NCI-H510A (cell line): Measurements from ENCODE around the gene GFM2.
"Not testable (repeated sequence)": the region's sequence is repeated elsewhere in the genome, so short reads cannot be mapped to it uniquely, and the experiment has no call there.

Experiments used
- DNase-seq: peaks from one replicate; lab custom pipeline; 2025; lab: John Stamatoyannopoulos, UW

GFM2 gene

DNA sequence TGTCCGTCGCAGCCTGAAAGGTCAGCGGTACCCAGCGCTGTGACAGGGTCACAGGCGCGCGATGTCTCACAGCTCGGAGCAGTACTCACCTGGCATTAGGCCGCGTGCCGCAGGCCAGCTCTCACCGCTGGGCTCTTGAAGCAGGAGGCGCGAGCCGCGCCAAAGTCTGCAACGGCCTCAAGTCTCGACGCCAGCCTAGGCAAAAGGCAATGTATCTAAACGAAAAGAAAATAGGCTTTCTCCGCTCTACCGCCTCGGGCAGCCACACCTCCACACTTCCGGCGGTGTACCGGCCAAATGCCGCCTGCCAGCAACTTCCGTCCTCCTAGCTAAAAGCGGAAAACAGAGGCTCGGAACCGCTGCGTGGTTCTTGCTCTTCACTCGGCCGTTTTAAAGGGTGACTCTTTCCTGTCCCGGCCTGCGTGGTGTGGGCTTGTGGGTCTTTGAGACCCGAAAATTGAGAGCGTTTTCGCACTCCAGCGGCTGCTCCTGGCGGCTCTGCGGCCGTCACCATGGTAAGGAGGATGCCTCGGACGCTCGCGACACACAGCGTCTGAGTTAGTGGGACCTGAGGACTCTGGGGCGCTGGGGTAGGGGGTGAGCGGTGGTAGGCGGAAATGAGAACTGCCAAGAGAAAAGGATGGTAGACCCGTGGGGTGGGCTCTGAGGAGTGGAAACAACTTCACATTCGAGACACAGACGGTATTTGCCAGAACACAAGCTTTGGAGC lies at the start of gene GFM2, which contains the start of gene NSA2:
Gene GFM2 (minus strand): TSS at position 269 of the 730 bp plus-strand sequence. CDS start 3,375 bp downstream, outside the sequence.
Gene NSA2 (plus strand): TSS at position 401 of the 730 bp plus-strand sequence. CDS start 112 bp downstream, at position 513.
- peak; percentile 67 for DNase-seq

DNA sequence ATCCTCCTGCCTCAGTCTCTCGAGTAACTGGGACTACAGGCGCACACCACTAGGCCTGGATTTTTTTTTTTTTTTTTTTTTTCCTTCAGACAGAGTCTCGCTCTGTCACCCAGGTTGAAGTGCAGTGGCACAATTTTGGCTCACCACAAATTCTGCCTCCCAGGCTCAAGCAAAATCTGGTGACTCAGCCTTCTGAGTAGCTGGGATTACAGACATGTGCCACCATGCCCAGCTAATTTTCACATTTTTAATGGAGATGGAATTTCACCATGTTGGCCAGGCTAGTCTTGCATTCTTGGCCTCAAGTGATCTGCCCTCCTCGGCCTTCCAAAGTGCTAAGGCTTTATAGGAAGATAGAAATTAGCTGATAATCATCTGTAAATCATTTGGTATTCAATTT lies 44.0 kb upstream of the GFM2 start:
- no peak for DNase-seq

GRCh38 chr5:74801941-74802340 lies 35.0 kb upstream of the GFM2 start:
- no peak for DNase-seq

DNA sequence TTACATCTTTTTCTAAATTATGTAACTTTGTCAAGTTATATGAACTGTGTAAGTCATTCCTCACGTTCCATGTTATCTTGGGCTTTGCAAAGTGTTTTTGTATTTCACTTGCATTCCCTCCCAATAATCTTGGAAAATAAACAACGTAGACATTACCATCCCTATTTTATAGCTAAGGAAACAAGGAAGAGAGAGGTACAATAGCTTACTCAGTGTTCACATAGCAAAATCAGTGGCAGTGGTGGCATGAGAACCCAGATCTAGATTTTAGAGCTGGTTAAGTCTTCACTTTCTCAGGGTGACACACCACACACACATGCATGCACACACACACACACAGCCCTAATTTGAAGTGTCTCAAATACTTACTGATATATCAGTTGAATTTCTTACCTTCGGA lies 34.3 kb upstream of the GFM2 start:
- no peak for DNase-seq

DNA sequence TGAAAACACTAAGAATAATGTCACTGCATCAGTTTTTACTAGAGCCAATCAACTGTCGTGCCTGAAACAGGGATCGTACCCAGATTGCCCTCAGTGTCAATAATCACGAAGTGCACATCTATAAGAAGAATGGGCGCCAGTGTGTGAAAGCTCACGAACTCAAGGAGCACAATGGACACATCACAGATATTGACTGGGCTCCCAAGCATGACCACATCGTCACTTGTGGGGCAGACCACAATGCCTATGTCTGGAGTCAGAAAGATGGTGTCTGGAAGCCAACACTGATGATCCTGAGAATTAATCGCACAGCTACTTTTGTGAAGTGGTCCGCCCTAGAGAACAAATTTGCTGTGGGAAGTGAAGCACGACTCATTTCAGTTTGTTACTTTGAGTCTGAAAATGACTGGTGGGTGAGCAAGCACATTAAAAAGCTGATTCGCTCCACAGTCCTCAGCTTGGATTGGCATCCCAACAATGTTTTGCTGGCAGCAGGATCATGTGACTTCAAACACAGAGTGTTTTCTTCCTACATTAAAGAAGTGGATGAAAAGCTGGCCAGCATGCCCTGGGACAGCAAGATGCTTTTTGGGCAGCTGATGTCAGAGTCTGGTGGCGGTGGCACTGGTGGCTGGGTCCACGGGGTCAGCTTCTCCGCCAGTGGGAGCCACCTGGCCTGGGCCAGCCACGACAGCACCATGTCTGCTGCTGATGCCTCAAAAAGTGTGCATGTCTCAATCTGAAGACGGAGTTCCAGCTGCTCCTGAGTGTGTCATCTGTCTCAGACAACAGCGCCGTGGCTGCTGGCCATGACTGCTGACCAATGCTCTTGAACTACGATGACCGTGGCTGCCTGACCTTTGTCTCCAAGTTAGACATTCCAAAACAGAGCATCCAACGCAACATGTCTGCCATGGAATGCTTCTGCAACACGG lies 32.3 kb upstream of the GFM2 start:
- DNase-seq = no peak

GRCh38 chr5:74791669-74792068 lies 24.8 kb upstream of the GFM2 start:
- DNase-seq = not testable (repeated sequence)

GRCh38 chr5:74787424-74787823 lies 20.5 kb upstream of the GFM2 start:
- DNase-seq = no peak

DNA sequence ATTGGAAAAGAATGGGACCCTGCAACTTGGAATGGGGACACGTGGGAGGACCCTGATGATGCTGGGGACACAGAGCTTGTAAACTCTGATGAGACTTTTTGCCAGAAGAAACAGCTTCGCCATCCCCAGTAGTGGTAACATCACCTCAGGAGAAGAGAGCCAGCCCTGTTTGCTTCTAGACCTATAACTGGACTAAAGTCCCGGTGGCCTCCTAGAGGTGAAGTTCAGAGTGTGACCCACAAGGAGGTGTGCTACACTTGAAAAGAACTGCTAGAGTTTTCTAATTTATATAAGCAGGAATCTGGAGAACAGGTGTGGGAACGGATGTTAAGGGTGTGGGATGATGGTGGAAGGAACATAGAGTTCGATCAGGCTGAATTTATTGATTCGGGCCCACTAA lies 19.9 kb upstream of the GFM2 start:
- no peak for DNase-seq

- no peak for DNase-seq
Measured at GRCh38 chr5:74778609-74779008, 11.7 kb upstream of the GFM2 start.

GRCh38 chr5:74772359-74772758 lies 5.4 kb upstream of the GFM2 start:
- no peak for DNase-seq

GRCh38 chr5:74767579-74767913 lies 629 bp upstream of the GFM2 start:
- DNase-seq = peak; percentile 2

DNA sequence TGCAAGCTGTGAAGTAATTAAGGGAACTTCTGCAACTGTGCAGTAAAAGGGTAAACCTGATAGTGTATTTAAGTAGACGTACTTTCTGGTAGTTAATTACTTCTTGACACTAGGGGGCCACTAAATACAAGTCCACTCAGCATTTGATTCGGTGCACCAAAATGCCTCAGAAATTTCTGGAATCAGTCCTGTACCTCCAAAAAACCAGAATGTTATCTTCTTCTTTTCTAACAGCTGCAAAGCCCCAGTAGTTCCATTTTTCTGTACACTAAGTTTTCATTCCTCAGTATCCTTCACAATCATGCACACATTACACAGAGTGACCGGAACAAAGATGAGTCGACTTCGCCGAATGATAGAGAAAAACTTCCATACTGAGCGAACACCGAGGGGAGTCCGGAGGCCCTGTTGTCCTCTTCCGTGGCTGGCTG lies 484 bp downstream of the GFM2 start:
- DNase-seq = no peak

GRCh38 chr5:74765929-74766328 lies 988 bp downstream of the GFM2 start:
- no peak for DNase-seq

GRCh38 chr5:74765201-74765600 lies 1.7 kb downstream of the GFM2 start:
- DNase-seq = no peak

DNA sequence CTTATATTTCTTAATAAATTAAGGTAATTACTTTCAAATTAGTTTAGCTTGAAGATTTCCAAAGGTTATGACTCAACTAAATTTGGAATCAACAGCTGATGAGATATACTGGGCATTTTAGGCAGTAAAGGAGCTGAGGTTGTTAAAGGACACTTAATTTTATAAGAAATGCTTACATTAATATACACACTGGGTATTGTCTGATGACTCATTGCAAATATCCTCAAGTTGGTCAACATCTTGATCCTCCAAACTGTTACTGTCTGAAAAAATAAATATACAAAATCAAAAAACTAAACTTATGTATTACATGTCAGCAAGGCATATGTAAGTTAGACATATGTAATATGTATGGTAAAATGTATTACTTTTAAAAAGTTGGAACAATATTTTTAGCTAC lies 3.4 kb downstream of the GFM2 start:
- no peak for DNase-seq

GRCh38 chr5:74762599-74762998 lies 4.3 kb downstream of the GFM2 start:
- DNase-seq = no peak

- no peak for DNase-seq
Measured at GRCh38 chr5:74761241-74761640, 5.7 kb downstream of the GFM2 start.

- not testable (repeated sequence) for DNase-seq
Measured at GRCh38 chr5:74748742-74749141, 18.2 kb downstream of the GFM2 start.

- DNase-seq = no peak
Measured at GRCh38 chr5:74738406-74738805, 28.5 kb downstream of the GFM2 start.

- DNase-seq = no peak
Measured at GRCh38 chr5:74736759-74737158, 30.2 kb downstream of the GFM2 start.

DNA sequence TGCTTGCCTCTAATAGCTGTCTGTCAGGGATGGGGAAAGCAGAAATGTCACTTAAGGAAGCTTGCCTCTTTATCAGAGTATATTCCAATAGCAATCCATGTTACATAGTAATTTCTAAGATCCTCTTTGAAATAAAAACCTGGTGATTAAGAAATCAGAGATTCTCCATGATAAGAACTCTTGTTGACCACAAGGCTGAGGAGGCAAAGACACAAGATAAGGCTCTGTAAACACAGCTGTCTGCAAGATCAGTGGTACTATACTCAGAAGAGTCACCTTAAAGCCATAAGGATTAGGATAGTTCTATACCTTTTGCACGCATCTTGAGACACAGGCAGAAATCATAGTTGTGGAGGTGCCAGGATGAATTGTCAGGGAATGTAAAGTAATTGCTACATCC lies 41.6 kb downstream of the GFM2 start:
- no peak for DNase-seq

DNA sequence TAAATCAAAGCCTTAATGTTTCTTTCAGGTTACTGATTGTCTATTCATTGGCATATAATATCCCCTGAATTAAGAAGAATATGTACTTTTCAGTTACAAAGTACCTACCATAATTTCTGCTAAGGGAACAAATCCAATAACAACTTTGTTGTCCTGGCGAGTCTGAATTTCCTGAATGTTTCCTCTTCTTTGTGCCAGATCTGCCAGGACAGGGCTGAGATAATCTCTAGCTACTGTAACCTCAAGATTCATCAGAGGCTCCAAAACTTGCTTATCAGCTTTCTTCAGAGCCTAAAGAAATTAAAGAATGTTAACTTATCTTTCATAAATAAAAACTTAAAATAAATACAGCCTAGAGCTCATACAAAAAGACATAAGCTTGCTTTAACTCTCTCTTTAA lies 44.6 kb downstream of the GFM2 start:
- no peak for DNase-seq

DNA sequence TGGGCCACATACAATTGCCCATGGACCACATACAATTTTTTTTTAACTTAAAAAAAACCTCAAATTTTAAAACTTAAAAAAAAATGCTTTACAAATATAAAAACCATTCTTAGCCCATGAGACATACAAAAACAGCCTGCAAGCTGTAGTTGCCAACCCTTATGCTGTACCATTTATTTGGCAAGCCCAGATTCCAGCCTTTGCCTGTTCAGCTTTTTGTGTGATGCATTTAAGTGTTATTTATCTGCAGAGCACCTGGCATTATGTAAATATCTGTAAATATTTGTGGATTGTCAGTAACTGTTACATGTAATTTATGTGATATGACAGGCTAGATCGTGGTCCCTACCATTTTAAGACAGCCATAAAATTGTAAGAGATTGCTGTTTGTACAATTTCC lies 49.3 kb downstream of the GFM2 start:
- DNase-seq = no peak
